ENCODE data around the gene THAP5. TPM values are rescaled to one million over a fixed set of nuclear protein-coding genes. Genes with fewer than 3 reads are reported as not detected.

The THAP5 gene
- total RNA-seq, 1 donor from 2014 or later = 26.8 TPM

GRCh38 chr7:108533712-108534111, 35.8 kb downstream of the THAP5 start:
- TF ChIP-seq CTCF (IDR thresholded peaks at IDR 0.05) = no peak
- DNase-seq (ENCODE audit: extremely low spot score, unreplicated experiment) = no peak
- Mint-ChIP-seq H3K4me3 (ENCODE audit: unreplicated experiment) (no peak overlapping the region), H3K27me3 (ENCODE audit: unreplicated experiment) (peaks cover 7% of the 10 kb centered on the region), H3K9me3 (ENCODE audit: unreplicated experiment) (no peaks in the 10 kb centered on the region), H3K27ac (ENCODE audit: unreplicated experiment) (no peak overlapping the region), H3K36me3 (ENCODE audit: unreplicated experiment) (no peaks in the 10 kb centered on the region), H3K4me1 (ENCODE audit: unreplicated experiment) (no peaks in the 10 kb centered on the region)

- no peak for DNase-seq (ENCODE audit: extremely low spot score, unreplicated experiment)
- no peak for TF ChIP-seq CTCF (IDR thresholded peaks at IDR 0.05)
- no peak overlapping the region for H3K27ac Mint-ChIP-seq (ENCODE audit: unreplicated experiment)
- no peaks in the 10 kb centered on the region for H3K27me3 Mint-ChIP-seq (ENCODE audit: unreplicated experiment)
- H3K4me1 Mint-ChIP-seq (ENCODE audit: unreplicated experiment) = peaks cover 12% of the 10 kb centered on the region
- no peaks in the 10 kb centered on the region for H3K36me3 Mint-ChIP-seq (ENCODE audit: unreplicated experiment)
- no peak overlapping the region for H3K4me3 Mint-ChIP-seq (ENCODE audit: unreplicated experiment)
- H3K9me3 Mint-ChIP-seq (ENCODE audit: unreplicated experiment) = no peaks in the 10 kb centered on the region
Measured at GRCh38 chr7:108529341-108529740, 40.2 kb downstream of the THAP5 start.

- no peak for DNase-seq (ENCODE audit: extremely low spot score, unreplicated experiment)
- peaks cover 23% of the 10 kb centered on the region for H3K4me1 Mint-ChIP-seq (ENCODE audit: unreplicated experiment)
- no peaks in the 10 kb centered on the region for H3K27me3 Mint-ChIP-seq (ENCODE audit: unreplicated experiment)
- no peak overlapping the region for H3K27ac Mint-ChIP-seq (ENCODE audit: unreplicated experiment)
- no peak overlapping the region for H3K4me3 Mint-ChIP-seq (ENCODE audit: unreplicated experiment)
- H3K9me3 Mint-ChIP-seq (ENCODE audit: unreplicated experiment) = no peaks in the 10 kb centered on the region
- no peak for TF ChIP-seq CTCF (IDR thresholded peaks at IDR 0.05)
- H3K36me3 Mint-ChIP-seq (ENCODE audit: unreplicated experiment) = no peaks in the 10 kb centered on the region
Measured at GRCh38 chr7:108528183-108528712, 41.3 kb downstream of the THAP5 start.

DNA sequence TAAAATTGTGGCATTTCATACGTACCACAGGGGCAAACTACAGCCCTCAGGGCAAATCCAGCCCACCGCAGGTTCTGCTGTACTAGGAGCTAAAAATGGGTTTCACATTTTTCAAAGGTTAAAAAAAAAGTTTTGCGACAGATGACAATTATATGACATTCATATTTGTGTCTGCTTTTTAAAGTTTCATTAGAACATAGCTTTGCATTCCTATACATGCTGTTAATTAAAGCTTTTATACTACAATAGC, 42.8 kb downstream of the THAP5 start:
- Mint-ChIP-seq H3K9me3 (ENCODE audit: unreplicated experiment) (no peaks in the 10 kb centered on the region), H3K4me3 (ENCODE audit: unreplicated experiment) (peak overlapping the region; percentile 95), H3K4me1 (ENCODE audit: unreplicated experiment) (peaks cover 31% of the 10 kb centered on the region), H3K36me3 (ENCODE audit: unreplicated experiment) (no peaks in the 10 kb centered on the region), H3K27ac (ENCODE audit: unreplicated experiment) (peak overlapping the region; percentile 99), H3K27me3 (ENCODE audit: unreplicated experiment) (no peaks in the 10 kb centered on the region)
- DNase-seq (ENCODE audit: extremely low spot score, unreplicated experiment) = no peak
- TF ChIP-seq CTCF (IDR thresholded peaks at IDR 0.05) = no peak

GRCh38 chr7:108525985-108526767, 43.3 kb downstream of the THAP5 start, which contains the start of gene PNPLA8:
PNPLA8 (minus strand) TSS chr7:108526135; CDS start chr7:108515491, 10,644 bp downstream.
- TF ChIP-seq CTCF (IDR thresholded peaks at IDR 0.05) = no peak
- H3K36me3 Mint-ChIP-seq (ENCODE audit: unreplicated experiment) = peaks cover 2% of the 10 kb centered on the region
- peak; percentile 100 for DNase-seq (ENCODE audit: extremely low spot score, unreplicated experiment)
- H3K4me1 Mint-ChIP-seq (ENCODE audit: unreplicated experiment) = peaks cover 36% of the 10 kb centered on the region
- peak within 1 kb of the TSS; percentile 99 for H3K27ac Mint-ChIP-seq (ENCODE audit: unreplicated experiment)
- H3K9me3 Mint-ChIP-seq (ENCODE audit: unreplicated experiment) = no peaks in the 10 kb centered on the region
- H3K27me3 Mint-ChIP-seq (ENCODE audit: unreplicated experiment) = no peaks in the 10 kb centered on the region
- peak within 1 kb of the TSS; percentile 95 for H3K4me3 Mint-ChIP-seq (ENCODE audit: unreplicated experiment)

Data from osteocyte (in vitro differentiated cells).